ENCODE data around the gene PAX9. TPM values are rescaled to one million over a fixed set of nuclear protein-coding genes. Genes with fewer than 3 reads are reported as not detected.

PAX9 gene
- polyA plus RNA-seq, 1 donor from 2014 or later, result not detected

- H2AFZ ChIP-seq (ENCODE audit: low read depth, low read length), result no peak overlapping the region
- H4K20me1 ChIP-seq (ENCODE audit: insufficient read depth), result no peaks in the 10 kb centered on the region
- no peak overlapping the region for H3K27ac ChIP-seq (ENCODE audit: low read length)
- no peaks in the 10 kb centered on the region for H3K36me3 ChIP-seq (ENCODE audit: insufficient read depth, low read length)
- H3K9me3 ChIP-seq (ENCODE audit: low read length), result no peaks in the 10 kb centered on the region
- H3K9ac ChIP-seq (ENCODE audit: low read length), result no peak overlapping the region
- no peaks in the 10 kb centered on the region for H3K9me2 ChIP-seq (ENCODE audit: insufficient read depth, low read length)
- no peaks in the 10 kb centered on the region for H3F3A ChIP-seq (ENCODE audit: insufficient read depth, low read length, poor library complexity, severe bottlenecking)
- no peak overlapping the region for H3K4me2 ChIP-seq (ENCODE audit: low read length)
- H3K79me2 ChIP-seq (replicated peaks; ENCODE audit: insufficient read depth, low read length), result no peaks in the 10 kb centered on the region
- H3K27me3 ChIP-seq (ENCODE audit: insufficient read depth, low read depth, low read length), result no peaks in the 10 kb centered on the region
- no peak overlapping the region for H3K4me3 ChIP-seq (ENCODE audit: low read length)
- TF ChIP-seq POLR2AphosphoS5 (IDR thresholded peaks at IDR 0.05), result no peak
- no peak for TF ChIP-seq EP300 (conservative IDR thresholded peaks at IDR 0.05; ENCODE audit: poor library complexity, severe bottlenecking)
- no peak for TF ChIP-seq EZH2 (IDR thresholded peaks at IDR 0.05; ENCODE audit: borderline replicate concordance, insufficient read depth, low read length, poor library complexity, severe bottlenecking)
- TF ChIP-seq RAD21 (conservative IDR thresholded peaks at IDR 0.05), result no peak
- TF ChIP-seq, protein P1, sequence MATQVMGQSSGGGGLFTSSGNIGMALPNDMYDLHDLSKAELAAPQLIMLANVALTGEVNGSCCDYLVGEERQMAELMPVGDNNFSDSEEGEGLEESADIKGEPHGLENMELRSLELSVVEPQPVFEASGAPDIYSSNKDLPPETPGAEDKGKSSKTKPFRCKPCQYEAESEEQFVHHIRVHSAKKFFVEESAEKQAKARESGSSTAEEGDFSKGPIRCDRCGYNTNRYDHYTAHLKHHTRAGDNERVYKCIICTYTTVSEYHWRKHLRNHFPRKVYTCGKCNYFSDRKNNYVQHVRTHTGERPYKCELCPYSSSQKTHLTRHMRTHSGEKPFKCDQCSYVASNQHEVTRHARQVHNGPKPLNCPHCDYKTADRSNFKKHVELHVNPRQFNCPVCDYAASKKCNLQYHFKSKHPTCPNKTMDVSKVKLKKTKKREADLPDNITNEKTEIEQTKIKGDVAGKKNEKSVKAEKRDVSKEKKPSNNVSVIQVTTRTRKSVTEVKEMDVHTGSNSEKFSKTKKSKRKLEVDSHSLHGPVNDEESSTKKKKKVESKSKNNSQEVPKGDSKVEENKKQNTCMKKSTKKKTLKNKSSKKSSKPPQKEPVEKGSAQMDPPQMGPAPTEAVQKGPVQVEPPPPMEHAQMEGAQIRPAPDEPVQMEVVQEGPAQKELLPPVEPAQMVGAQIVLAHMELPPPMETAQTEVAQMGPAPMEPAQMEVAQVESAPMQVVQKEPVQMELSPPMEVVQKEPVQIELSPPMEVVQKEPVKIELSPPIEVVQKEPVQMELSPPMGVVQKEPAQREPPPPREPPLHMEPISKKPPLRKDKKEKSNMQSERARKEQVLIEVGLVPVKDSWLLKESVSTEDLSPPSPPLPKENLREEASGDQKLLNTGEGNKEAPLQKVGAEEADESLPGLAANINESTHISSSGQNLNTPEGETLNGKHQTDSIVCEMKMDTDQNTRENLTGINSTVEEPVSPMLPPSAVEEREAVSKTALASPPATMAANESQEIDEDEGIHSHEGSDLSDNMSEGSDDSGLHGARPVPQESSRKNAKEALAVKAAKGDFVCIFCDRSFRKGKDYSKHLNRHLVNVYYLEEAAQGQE (IDR thresholded peaks at IDR 0.05; ENCODE audit: borderline replicate concordance), result no peak
- TF ChIP-seq SMC3 (conservative IDR thresholded peaks at IDR 0.05; ENCODE audit: poor library complexity), result no peak
- TF ChIP-seq MXI1 (conservative IDR thresholded peaks at IDR 0.05; ENCODE audit: poor library complexity, severe bottlenecking), result no peak
These were observed 59.0 kb downstream of the PAX9 start for GRCh38 chr14:36720657-36721056.

DNA sequence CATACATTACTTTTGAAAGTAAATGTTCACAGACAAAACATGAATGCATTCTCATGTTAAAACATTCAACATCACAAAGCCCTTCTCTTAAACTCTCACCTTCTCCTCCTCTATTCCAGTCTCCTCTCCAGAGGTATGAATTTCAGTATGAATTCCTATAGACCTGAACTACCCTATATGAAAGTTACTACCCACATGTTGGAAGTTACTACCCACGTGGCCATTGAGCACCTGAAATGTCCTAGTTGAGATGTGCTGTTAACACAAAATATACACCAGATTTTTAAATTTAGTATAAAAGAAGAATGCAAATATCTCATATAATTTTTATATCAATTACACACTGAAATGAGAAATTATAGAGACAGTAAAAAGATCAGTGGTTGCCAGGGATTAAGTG lies 60.2 kb downstream of the PAX9 start:
- Histone ChIP-seq H3K9me2 (ENCODE audit: insufficient read depth, low read length) (no peaks in the 10 kb centered on the region), H3K4me2 (ENCODE audit: low read length) (no peak overlapping the region), H3K27me3 (ENCODE audit: insufficient read depth, low read depth, low read length) (no peaks in the 10 kb centered on the region), H3K27ac (ENCODE audit: low read length) (no peak overlapping the region), H3K36me3 (ENCODE audit: insufficient read depth, low read length) (no peaks in the 10 kb centered on the region), H2AFZ (ENCODE audit: low read depth, low read length) (no peak overlapping the region), H3K9ac (ENCODE audit: low read length) (no peak overlapping the region), H3F3A (ENCODE audit: insufficient read depth, low read length, poor library complexity, severe bottlenecking) (no peaks in the 10 kb centered on the region), H3K9me3 (ENCODE audit: low read length) (no peaks in the 10 kb centered on the region), H4K20me1 (ENCODE audit: insufficient read depth) (no peaks in the 10 kb centered on the region), H3K79me2 (replicated peaks; ENCODE audit: insufficient read depth, low read length) (no peaks in the 10 kb centered on the region), H3K4me3 (ENCODE audit: low read length) (no peak overlapping the region)
- no peak for TF ChIP-seq RAD21 (conservative IDR thresholded peaks at IDR 0.05)
- TF ChIP-seq, protein P2, sequence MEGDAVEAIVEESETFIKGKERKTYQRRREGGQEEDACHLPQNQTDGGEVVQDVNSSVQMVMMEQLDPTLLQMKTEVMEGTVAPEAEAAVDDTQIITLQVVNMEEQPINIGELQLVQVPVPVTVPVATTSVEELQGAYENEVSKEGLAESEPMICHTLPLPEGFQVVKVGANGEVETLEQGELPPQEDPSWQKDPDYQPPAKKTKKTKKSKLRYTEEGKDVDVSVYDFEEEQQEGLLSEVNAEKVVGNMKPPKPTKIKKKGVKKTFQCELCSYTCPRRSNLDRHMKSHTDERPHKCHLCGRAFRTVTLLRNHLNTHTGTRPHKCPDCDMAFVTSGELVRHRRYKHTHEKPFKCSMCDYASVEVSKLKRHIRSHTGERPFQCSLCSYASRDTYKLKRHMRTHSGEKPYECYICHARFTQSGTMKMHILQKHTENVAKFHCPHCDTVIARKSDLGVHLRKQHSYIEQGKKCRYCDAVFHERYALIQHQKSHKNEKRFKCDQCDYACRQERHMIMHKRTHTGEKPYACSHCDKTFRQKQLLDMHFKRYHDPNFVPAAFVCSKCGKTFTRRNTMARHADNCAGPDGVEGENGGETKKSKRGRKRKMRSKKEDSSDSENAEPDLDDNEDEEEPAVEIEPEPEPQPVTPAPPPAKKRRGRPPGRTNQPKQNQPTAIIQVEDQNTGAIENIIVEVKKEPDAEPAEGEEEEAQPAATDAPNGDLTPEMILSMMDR (IDR thresholded peaks at IDR 0.05; ENCODE audit: poor library complexity, severe bottlenecking), result no peak
- no peak for TF ChIP-seq SMC3 (conservative IDR thresholded peaks at IDR 0.05; ENCODE audit: poor library complexity)
- no peak for TF ChIP-seq EP300 (conservative IDR thresholded peaks at IDR 0.05; ENCODE audit: poor library complexity, severe bottlenecking)

- Histone ChIP-seq H3K36me3 (ENCODE audit: insufficient read depth, low read length) (no peaks in the 10 kb centered on the region), H3K4me2 (ENCODE audit: low read length) (no peak overlapping the region), H3K9me3 (ENCODE audit: low read length) (no peaks in the 10 kb centered on the region), H3K9me2 (ENCODE audit: insufficient read depth, low read length) (no peaks in the 10 kb centered on the region), H3K79me2 (replicated peaks; ENCODE audit: insufficient read depth, low read length) (no peaks in the 10 kb centered on the region), H3F3A (ENCODE audit: insufficient read depth, low read length, poor library complexity, severe bottlenecking) (no peaks in the 10 kb centered on the region), H3K9ac (ENCODE audit: low read length) (no peak overlapping the region), H3K27me3 (ENCODE audit: insufficient read depth, low read depth, low read length) (no peaks in the 10 kb centered on the region), H4K20me1 (ENCODE audit: insufficient read depth) (no peaks in the 10 kb centered on the region), H2AFZ (ENCODE audit: low read depth, low read length) (no peak overlapping the region), H3K4me3 (ENCODE audit: low read length) (no peak overlapping the region), H3K27ac (ENCODE audit: low read length) (no peak overlapping the region)
- TF ChIP-seq, protein P2 (IDR thresholded peaks at IDR 0.05; ENCODE audit: poor library complexity, severe bottlenecking), result no peak
- TF ChIP-seq EZH2 (IDR thresholded peaks at IDR 0.05; ENCODE audit: borderline replicate concordance, insufficient read depth, low read length, poor library complexity, severe bottlenecking), result no peak
- TF ChIP-seq EP300 (conservative IDR thresholded peaks at IDR 0.05; ENCODE audit: poor library complexity, severe bottlenecking), result no peak
- no peak for TF ChIP-seq MXI1 (conservative IDR thresholded peaks at IDR 0.05; ENCODE audit: poor library complexity, severe bottlenecking)
- TF ChIP-seq POLR2AphosphoS5 (IDR thresholded peaks at IDR 0.05), result no peak
These were observed 61.9 kb downstream of the PAX9 start for GRCh38 chr14:36723530-36723929.

Measured in neural cell (in vitro differentiated cells).